H9 (cell line): ENCODE results near the gene SCO2. TPM values are rescaled to one million over a fixed set of nuclear protein-coding genes. Genes with fewer than 3 reads are reported as not detected.

Source experiments
- DNase-seq: peaks from one replicate; pipeline ENCODE4 v3.0.0-alpha.2; 2017
- H2AFZ ChIP-seq: one replicate; pipeline ENCODE4 v1.6.1; 2013; ENCODE audit warnings: mild to moderate bottlenecking, low read length, control low read depth, moderate library complexity
- H2AK5ac ChIP-seq: 2 replicates; pipeline ENCODE4 v1.6.1; 2013; ENCODE audit warnings: low read length, control low read depth, mixed read lengths; ENCODE audit not compliant: insufficient read length
- H2BK120ac ChIP-seq: one replicate; pipeline ENCODE4 v1.6.1; 2013; ENCODE audit warnings: low read depth, mild to moderate bottlenecking, low read length, control low read depth, inconsistent platforms; ENCODE audit not compliant: poor library complexity, severe bottlenecking
- H2BK12ac ChIP-seq: 2 replicates; pipeline ENCODE4 v1.6.1; 2013; ENCODE audit warnings: low read length, control low read depth, mixed read lengths, low read depth; ENCODE audit not compliant: insufficient read length
- H2BK15ac ChIP-seq: 2 replicates; pipeline ENCODE4 v1.6.1; 2013; ENCODE audit warnings: low read depth, low read length, control low read depth
- H2BK20ac ChIP-seq: one replicate; pipeline ENCODE4 v1.6.1; 2013; ENCODE audit warnings: low read depth, mild to moderate bottlenecking, low read length, control low read depth, inconsistent platforms; ENCODE audit not compliant: poor library complexity, severe bottlenecking
- H2BK5ac ChIP-seq: 2 replicates; pipeline ENCODE4 v1.6.1; 2013; ENCODE audit warnings: low read length, control low read depth, mixed read lengths; ENCODE audit not compliant: insufficient read length
- H3K14ac ChIP-seq: 2 replicates; pipeline ENCODE4 v1.6.1; 2013; ENCODE audit warnings: low read length, control low read depth; ENCODE audit not compliant: insufficient read depth
- H3K18ac ChIP-seq: 2 replicates; pipeline ENCODE4 v1.6.1; 2013; ENCODE audit warnings: low read depth, mild to moderate bottlenecking, mixed read lengths, low read length, control low read depth; ENCODE audit not compliant: insufficient read length
- H3K23ac ChIP-seq: 2 replicates; pipeline ENCODE4 v1.6.1; 2013; ENCODE audit warnings: low read length, control low read depth, mixed read lengths, low read depth; ENCODE audit not compliant: insufficient read length
- H3K23me2 ChIP-seq: 2 replicates; pipeline ENCODE4 v1.6.1; 2013; ENCODE audit warnings: low read depth, mild to moderate bottlenecking, mixed read lengths, low read length, control low read depth; ENCODE audit not compliant: insufficient read length, poor library complexity, severe bottlenecking
- H3K27ac ChIP-seq: 2 replicates; pipeline ENCODE4 v1.5.1; 2013; ENCODE audit warnings: low read length, control low read depth, mixed read lengths, low read depth; ENCODE audit not compliant: insufficient read length
- H3K27me3 ChIP-seq: 2 replicates; pipeline ENCODE4 v1.6.1; 2013; ENCODE audit warnings: low read length, control low read depth, inconsistent platforms; ENCODE audit not compliant: insufficient read depth
- H3K4ac ChIP-seq: 2 replicates; pipeline ENCODE4 v1.6.1; 2013; ENCODE audit warnings: low read depth, mild to moderate bottlenecking, control low read depth, inconsistent platforms, low read length, moderate library complexity
- H3K4me1 ChIP-seq: 2 replicates; pipeline ENCODE4 v1.6.1; 2013; ENCODE audit warnings: low read length, control low read depth, inconsistent platforms; ENCODE audit not compliant: insufficient read depth
- H3K4me2 ChIP-seq: 2 replicates; pipeline ENCODE4 v1.6.1; 2013; ENCODE audit warnings: low read length, control low read depth, mixed read lengths; ENCODE audit not compliant: insufficient read length, insufficient read depth
- H3K56ac ChIP-seq: 2 replicates; pipeline ENCODE4 v1.6.1; 2013; ENCODE audit warnings: low read depth, mild to moderate bottlenecking, mixed read lengths, low read length, control low read depth; ENCODE audit not compliant: insufficient read length
- H3K79me1 ChIP-seq: 2 replicates; pipeline ENCODE4 v1.6.1; 2013; ENCODE audit warnings: low read depth, mild to moderate bottlenecking, moderate library complexity, low read length, control low read depth, inconsistent platforms; ENCODE audit not compliant: insufficient read depth, poor library complexity, severe bottlenecking
- H3K79me2 ChIP-seq: 2 replicates; pipeline ENCODE4 v1.6.1; 2013; ENCODE audit warnings: low read length, control low read depth, inconsistent platforms; ENCODE audit not compliant: insufficient read depth
- H3K9ac ChIP-seq: 2 replicates; pipeline ENCODE4 v1.6.1; 2013; ENCODE audit warnings: low read length, control low read depth, mixed read lengths; ENCODE audit not compliant: insufficient read length; ENCODE audit errors: extremely low read depth
- H3K9me3 ChIP-seq: one replicate; pipeline ENCODE4 v1.6.1; 2013; ENCODE audit warnings: low read depth, low read length, inconsistent platforms; ENCODE audit not compliant: control insufficient read depth
- H3T11ph ChIP-seq: one replicate; pipeline ENCODE4 v1.6.1; 2013; ENCODE audit warnings: mild to moderate bottlenecking, low read length, control low read depth, inconsistent platforms
- H4K20me1 ChIP-seq: one replicate; pipeline ENCODE4 v1.6.1; 2013; ENCODE audit not compliant: control insufficient read depth, insufficient read length, insufficient read depth
- H4K5ac ChIP-seq: 2 replicates; pipeline ENCODE4 v1.6.1; 2013; ENCODE audit warnings: low read depth, mild to moderate bottlenecking, mixed read lengths, low read length, control low read depth; ENCODE audit not compliant: insufficient read length
- H4K8ac ChIP-seq: replicated peaks from 2 replicates; pipeline ENCODE4 v1.6.1; 2013; ENCODE audit warnings: low read length, control low read depth, mixed read lengths, low read depth; ENCODE audit not compliant: insufficient read length
- H4K91ac ChIP-seq: 2 replicates; pipeline ENCODE4 v1.6.1; 2013; ENCODE audit warnings: low read depth, mild to moderate bottlenecking, moderate library complexity, mixed read lengths, low read length, control low read depth; ENCODE audit not compliant: insufficient read length
- H3K27ac Mint-ChIP-seq, 3 experiments: 2 replicates in 2 of 3; 3 replicates in 1 of 3; pipeline ENCODE4 v1.8.0; 2020 to 2021; ENCODE audit warnings: mixed read lengths in 3 of 3, mild to moderate bottlenecking in 1 of 3, moderate library complexity in 1 of 3
- H3K27me3 Mint-ChIP-seq: 2 replicates; pipeline ENCODE4 v1.8.0; 2021; ENCODE audit warnings: low read depth, mild to moderate bottlenecking, moderate library complexity, mixed read lengths
- H3K36me3 Mint-ChIP-seq, 3 experiments: 2 replicates in 2 of 3; 3 replicates in 1 of 3; pipeline ENCODE4 v1.8.0; 2020 to 2021; ENCODE audit warnings: low read depth in 3 of 3, mixed read lengths in 3 of 3; ENCODE audit not compliant: insufficient read depth in 1 of 3
- H3K4me1 Mint-ChIP-seq, 2 experiments: 2 replicates each; pipeline ENCODE4 v1.8.0; 2020; ENCODE audit warnings: mixed read lengths in 2 of 2
- H3K4me3 Mint-ChIP-seq, 2 experiments: 2 replicates in 1 of 2; 3 replicates in 1 of 2; pipeline ENCODE4 v1.8.0; 2020 to 2021; ENCODE audit warnings: mild to moderate bottlenecking in 2 of 2, mixed read lengths in 2 of 2, moderate library complexity in 1 of 2
- H3K9me3 Mint-ChIP-seq, 2 experiments: 2 replicates in 1 of 2; 3 replicates in 1 of 2; pipeline ENCODE4 v1.8.0; 2020; ENCODE audit warnings: mild to moderate bottlenecking in 2 of 2, mixed read lengths in 2 of 2, moderate library complexity in 1 of 2
- CTCF ChIP-seq: fragments of 200-600 bp; sonication (generic); conservative IDR thresholded peaks from 3 replicates; pipeline ENCODE4 v1.8.0; 2021; ENCODE audit warnings: antibody characterized with exemption, mild to moderate bottlenecking
- WGBS: extraction: QIAGEN DNeasy Blood & Tissue Kit; methylation state at CpG from one replicate; pipeline ENCODE4 v1.1.7; 2013; ENCODE audit warnings: missing lambda C conversion rate, low lambda C conversion rate, mixed read lengths; ENCODE audit not compliant: insufficient read length; ENCODE audit errors: extremely low coverage; 5-methylcytosine and 5-hydroxymethylcytosine counted together
- total RNA-seq: library from RNA; stranded (reverse); gene quantifications from 2 replicates; pipeline ENCODE4 v1.2.1, GENCODE V29; 2021

The SCO2 gene
- total RNA-seq, 1 experiment from 2014 or later, result 3.3 TPM

DNA sequence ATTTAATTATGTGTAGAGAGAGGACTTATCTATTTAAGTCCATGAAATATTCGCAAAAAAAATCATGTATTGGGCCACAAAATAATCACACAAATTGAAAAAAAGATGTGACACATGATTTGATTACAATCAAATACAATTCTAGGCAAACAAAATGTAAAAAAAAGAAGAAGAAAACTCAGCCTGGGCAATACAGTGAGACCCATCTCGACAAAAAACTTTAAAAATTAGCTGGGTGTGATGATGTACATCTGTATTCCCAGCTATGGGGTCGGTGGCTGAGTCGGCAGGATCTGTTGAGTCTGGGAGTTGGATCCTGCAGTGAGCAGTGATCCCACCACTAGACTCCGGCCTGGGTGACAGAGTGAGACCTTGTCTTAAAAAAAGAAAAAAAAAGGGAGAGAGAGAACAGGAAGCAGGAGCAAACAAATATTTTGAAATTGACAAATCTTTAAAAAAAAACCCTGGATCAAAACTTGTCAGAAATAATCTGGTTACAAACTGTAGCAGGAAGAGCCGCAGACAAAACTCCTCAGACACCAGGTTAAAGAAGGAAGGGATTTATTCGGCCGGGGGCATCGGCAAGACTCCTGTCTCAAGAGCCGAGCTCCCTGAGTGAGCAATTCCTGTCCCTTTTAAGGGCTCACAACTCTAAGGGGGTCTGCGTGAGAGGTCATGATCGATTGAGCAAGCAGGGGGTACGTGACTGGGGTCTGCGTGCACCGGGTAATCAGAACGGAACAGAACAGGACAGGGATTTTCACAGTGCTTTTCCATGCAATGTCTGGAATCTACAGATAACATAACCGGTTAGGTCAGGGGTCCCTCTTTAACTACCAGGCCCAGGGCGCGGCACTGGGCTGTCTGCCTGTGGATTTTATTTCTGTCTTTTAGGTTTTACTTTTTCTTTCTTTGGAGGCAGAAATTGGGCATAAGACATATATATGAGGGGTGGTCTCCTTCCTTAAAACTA, 7.7 kb upstream of the SCO2 start:
- peaks cover 78% of the 10 kb centered on the region for H3K27me3 Mint-ChIP-seq

More for the DNA sequence above, 7.7 kb upstream of the SCO2 start:
- no peak for TF ChIP-seq CTCF
- Histone ChIP-seq H3T11ph (no peak overlapping the region), H2BK15ac (no peak overlapping the region), H3K9me3 (no peaks in the 10 kb centered on the region), H2BK120ac (no peak overlapping the region), H2BK20ac (no peak overlapping the region), H3K79me2 (no peaks in the 10 kb centered on the region), H3K79me1 (no peaks in the 10 kb centered on the region), H3K9ac (no peak overlapping the region), H3K4me2 (no peak overlapping the region), H3K56ac (no peak overlapping the region), H3K27me3 (peaks cover 34% of the 10 kb centered on the region; the same call in 1 of the 2 replicates), H4K8ac (no peak overlapping the region), H3K27ac (no peak overlapping the region), H3K23ac (no peak overlapping the region), H3K14ac (no peak overlapping the region), H2AK5ac (no peak overlapping the region), H3K4me1 (no peaks in the 10 kb centered on the region), H2AFZ (no peak overlapping the region), H4K5ac (no peak overlapping the region), H3K23me2 (peaks cover 18% of the 10 kb centered on the region), H2BK12ac (no peak overlapping the region), H3K18ac (no peak overlapping the region), H2BK5ac (no peak overlapping the region), H3K4ac (no peak overlapping the region), H4K20me1 (no peaks in the 10 kb centered on the region), H4K91ac (no peak overlapping the region)
- Mint-ChIP-seq H3K4me3 (peak overlapping the region; percentile 47 to 80), H3K27ac (no peak overlapping the region), H3K36me3 (no peaks in the 10 kb centered on the region; a peak in 1 of 7 replicates), H3K9me3 (no peaks in the 10 kb centered on the region; a peak in 1 of 5 replicates), H3K4me1 (peaks cover 9 to 13% of the 10 kb centered on the region in 2 experiments)
- no CpG with 5 or more reads among the region's 19 CpGs for WGBS
- no peak for DNase-seq
